Measurements from ENCODE around the gene NPHS1. TPM values are rescaled to one million over a fixed set of nuclear protein-coding genes. Genes with fewer than 3 reads are reported as not detected.

The NPHS1 gene
- total and polyA plus RNA-seq, 9 of the 15 experiments (the other 6 are each of a cell fraction or from before 2014, with no cell fraction given): 0.01 to 0.28 (median 0.14) TPM; not detected in 5

DNA sequence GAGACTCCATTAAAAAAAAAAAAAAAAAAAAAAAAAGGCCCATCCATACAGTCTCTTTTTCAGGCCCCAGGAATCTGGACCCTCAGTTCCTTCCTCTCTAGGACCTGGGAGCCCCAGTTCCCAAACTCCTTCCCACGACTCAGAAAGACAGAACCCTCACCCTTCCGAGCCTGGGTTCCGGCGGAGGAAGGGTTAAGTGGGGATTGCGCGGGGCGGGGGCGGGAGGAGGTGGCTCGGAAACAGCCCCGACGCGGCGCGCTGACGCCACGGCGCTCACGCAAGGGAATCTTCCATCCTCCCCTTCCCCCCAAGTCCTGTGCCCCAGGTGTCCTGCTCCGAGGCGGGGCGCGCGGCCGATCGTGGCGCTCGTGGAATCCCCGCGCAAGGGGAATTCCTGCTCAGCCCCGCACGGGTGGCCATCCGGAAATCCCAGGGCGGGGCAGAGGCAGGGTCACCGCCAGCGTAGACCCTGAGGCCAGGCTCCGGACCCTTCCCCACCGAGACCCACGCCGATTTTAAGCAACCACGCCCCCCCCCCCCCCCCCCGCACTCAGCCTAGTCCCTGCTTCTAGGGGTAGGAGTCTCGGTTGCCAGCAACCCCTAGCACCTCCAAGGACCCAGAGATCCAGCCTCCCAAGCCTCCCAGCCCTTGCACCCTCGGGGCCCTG is 47.4 kb upstream of the NPHS1 start:
- in situ Hi-C loops (cut with MboI) (no loop called here), intact Hi-C loops (cut with micrococcal nuclease) (no loop called here)
- Histone ChIP-seq H3K27ac (ENCODE audit: extremely low read depth, low read depth, low read length) (peak overlapping the region; percentile 84), H3K79me2 (ENCODE audit: control insufficient read depth, insufficient read depth, low read length) (peaks cover 19% of the 10 kb centered on the region; the same call in 2 of the 3 replicates), H3K4me2 (ENCODE audit: insufficient read depth, low read length) (peak overlapping the region; percentile 95), H3K9me3 (replicated peaks; ENCODE audit: control insufficient read depth, insufficient read depth, low read depth, low read length) (no peaks in the 10 kb centered on the region), H3K4me1 (replicated peaks in 1 of 2; ENCODE audit: control insufficient read depth in 2 of 2, insufficient read depth in 2 of 2, low read length in 2 of 2) (peaks cover 13 to 40% of the 10 kb centered on the region in 2 experiments; a peak in 4 of 5 replicates), H2AFZ (ENCODE audit: low read depth, low read length) (peak overlapping the region; percentile 84), H4K20me1 (replicated peaks; ENCODE audit: control insufficient read depth, insufficient read depth, low read length) (no peaks in the 10 kb centered on the region), H3K9ac (ENCODE audit: insufficient read depth in 1 of 2, low read depth in 2 of 2, low read length in 2 of 2) (peak overlapping the region; percentile 78 to 95), H3K9me1 (ENCODE audit: control insufficient read depth, insufficient read depth, low read length) (no peaks in the 10 kb centered on the region), H3K36me3 (ENCODE audit: control insufficient read depth, insufficient read depth, low read length) (peaks cover 28% of the 10 kb centered on the region; the same call in 1 of the 3 replicates), H3K4me3 (peak overlapping the region; percentile 97), H3K27me3 (ENCODE audit: control insufficient read depth in 2 of 2, insufficient read depth in 2 of 2, low read length in 2 of 2) (no peaks in the 10 kb centered on the region)
- ChIA-PET POLR2A (no interaction called here), CTCF (ENCODE audit: low intra/inter-chr PET ratio) (no interaction called here)
- FAIRE-seq (peak; percentile 92), ATAC-seq (peak; percentile 88), DNase-seq (ENCODE audit: extremely low read depth in 1 of 4, low spot score in 3 of 4) (peak; percentile 85 to 92 (median 88))
- WGBS (ENCODE audit: insufficient coverage, low coverage, missing lambda C conversion rate): 3% methylated on average over 4 of the region's 43 CpGs
- BruUV-seq (replicated peaks): no TSS peak
- TF ChIP-seq, protein P1, sequence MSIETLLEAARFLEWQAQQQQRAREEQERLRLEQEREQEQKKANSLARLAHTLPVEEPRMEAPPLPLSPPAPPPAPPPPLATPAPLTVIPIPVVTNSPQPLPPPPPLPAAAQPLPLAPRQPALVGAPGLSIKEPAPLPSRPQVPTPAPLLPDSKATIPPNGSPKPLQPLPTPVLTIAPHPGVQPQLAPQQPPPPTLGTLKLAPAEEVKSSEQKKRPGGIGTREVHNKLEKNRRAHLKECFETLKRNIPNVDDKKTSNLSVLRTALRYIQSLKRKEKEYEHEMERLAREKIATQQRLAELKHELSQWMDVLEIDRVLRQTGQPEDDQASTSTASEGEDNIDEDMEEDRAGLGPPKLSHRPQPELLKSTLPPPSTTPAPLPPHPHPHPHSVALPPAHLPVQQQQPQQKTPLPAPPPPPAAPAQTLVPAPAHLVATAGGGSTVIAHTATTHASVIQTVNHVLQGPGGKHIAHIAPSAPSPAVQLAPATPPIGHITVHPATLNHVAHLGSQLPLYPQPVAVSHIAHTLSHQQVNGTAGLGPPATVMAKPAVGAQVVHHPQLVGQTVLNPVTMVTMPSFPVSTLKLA (conservative IDR thresholded peaks at IDR 0.05): peak; percentile 50 to 74
- peak; percentile 58; the same call in 1 of the 2 replicates for TF ChIP-seq E2F3 (CRISPR knock-in tag; IDR thresholded peaks at IDR 0.05)
- TF ChIP-seq, protein P2, sequence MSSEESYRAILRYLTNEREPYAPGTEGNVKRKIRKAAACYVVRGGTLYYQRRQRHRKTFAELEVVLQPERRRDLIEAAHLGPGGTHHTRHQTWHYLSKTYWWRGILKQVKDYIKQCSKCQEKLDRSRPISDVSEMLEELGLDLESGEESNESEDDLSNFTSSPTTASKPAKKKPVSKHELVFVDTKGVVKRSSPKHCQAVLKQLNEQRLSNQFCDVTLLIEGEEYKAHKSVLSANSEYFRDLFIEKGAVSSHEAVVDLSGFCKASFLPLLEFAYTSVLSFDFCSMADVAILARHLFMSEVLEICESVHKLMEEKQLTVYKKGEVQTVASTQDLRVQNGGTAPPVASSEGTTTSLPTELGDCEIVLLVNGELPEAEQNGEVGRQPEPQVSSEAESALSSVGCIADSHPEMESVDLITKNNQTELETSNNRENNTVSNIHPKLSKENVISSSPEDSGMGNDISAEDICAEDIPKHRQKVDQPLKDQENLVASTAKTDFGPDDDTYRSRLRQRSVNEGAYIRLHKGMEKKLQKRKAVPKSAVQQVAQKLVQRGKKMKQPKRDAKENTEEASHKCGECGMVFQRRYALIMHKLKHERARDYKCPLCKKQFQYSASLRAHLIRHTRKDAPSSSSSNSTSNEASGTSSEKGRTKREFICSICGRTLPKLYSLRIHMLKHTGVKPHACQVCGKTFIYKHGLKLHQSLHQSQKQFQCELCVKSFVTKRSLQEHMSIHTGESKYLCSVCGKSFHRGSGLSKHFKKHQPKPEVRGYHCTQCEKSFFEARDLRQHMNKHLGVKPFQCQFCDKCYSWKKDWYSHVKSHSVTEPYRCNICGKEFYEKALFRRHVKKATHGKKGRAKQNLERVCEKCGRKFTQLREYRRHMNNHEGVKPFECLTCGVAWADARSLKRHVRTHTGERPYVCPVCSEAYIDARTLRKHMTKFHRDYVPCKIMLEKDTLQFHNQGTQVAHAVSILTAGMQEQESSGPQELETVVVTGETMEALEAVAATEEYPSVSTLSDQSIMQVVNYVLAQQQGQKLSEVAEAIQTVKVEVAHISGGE (CRISPR knock-in tag; IDR thresholded peaks at IDR 0.05): no peak
- peak in 1 of 2 experiments; percentile 55; a peak in 1 of 4 replicates for TF ChIP-seq TBL1XR1 (IDR thresholded peaks at IDR 0.05; ENCODE audit: low read length in 2 of 2)
- TF ChIP-seq, protein P3, sequence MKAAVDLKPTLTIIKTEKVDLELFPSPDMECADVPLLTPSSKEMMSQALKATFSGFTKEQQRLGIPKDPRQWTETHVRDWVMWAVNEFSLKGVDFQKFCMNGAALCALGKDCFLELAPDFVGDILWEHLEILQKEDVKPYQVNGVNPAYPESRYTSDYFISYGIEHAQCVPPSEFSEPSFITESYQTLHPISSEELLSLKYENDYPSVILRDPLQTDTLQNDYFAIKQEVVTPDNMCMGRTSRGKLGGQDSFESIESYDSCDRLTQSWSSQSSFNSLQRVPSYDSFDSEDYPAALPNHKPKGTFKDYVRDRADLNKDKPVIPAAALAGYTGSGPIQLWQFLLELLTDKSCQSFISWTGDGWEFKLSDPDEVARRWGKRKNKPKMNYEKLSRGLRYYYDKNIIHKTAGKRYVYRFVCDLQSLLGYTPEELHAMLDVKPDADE (conservative IDR thresholded peaks at IDR 0.05; ENCODE audit: control insufficient read depth, low read depth, low read length): peak; percentile 66; the same call in 1 of the 2 replicates
- TF ChIP-seq NBN (IDR thresholded peaks at IDR 0.05; ENCODE audit: low read depth): 0 out of 2 replicates have a peak, but pooled peaks have one; percentile 53
- TF ChIP-seq, protein P4, sequence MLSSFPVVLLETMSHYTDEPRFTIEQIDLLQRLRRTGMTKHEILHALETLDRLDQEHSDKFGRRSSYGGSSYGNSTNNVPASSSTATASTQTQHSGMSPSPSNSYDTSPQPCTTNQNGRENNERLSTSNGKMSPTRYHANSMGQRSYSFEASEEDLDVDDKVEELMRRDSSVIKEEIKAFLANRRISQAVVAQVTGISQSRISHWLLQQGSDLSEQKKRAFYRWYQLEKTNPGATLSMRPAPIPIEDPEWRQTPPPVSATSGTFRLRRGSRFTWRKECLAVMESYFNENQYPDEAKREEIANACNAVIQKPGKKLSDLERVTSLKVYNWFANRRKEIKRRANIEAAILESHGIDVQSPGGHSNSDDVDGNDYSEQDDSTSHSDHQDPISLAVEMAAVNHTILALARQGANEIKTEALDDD (IDR thresholded peaks at IDR 0.05): no peak
- TF ChIP-seq TRIM24 (IDR thresholded peaks at IDR 0.05): peak in 1 of 2 experiments; percentile 34; a peak in 1 of 4 replicates
- TF ChIP-seq NRF1 (conservative IDR thresholded peaks at IDR 0.05 in 1 of 2, IDR thresholded peaks at IDR 0.05 in 1 of 2): peak; percentile 72 to 77
- 0 out of 2 replicates have a peak, but pooled peaks have one; percentile 11 for TF ChIP-seq PML (IDR thresholded peaks at IDR 0.05; ENCODE audit: low read length)
- TF ChIP-seq ZNF175 (CRISPR knock-in tag; IDR thresholded peaks at IDR 0.05; ENCODE audit: low read depth): 0 out of 2 replicates have a peak, but pooled peaks have one; percentile 25
- TF ChIP-seq CTBP1 (IDR thresholded peaks at IDR 0.05; ENCODE audit: borderline replicate concordance): peak; percentile 72
- peak; percentile 60; the same call in 1 of the 2 replicates for TF ChIP-seq EP400 (IDR thresholded peaks at IDR 0.05)

Measured in K562 (cell line).